ENCODE results near the gene RAB3C.
"Not testable (repeated sequence)": the region's sequence is repeated elsewhere in the genome, so short reads cannot be mapped to it uniquely, and the experiment has no call there.

Gene RAB3C

GRCh38 chr5:58595952-58596351, 13.1 kb downstream of the RAB3C start:
- no peak for DNase-seq (ENCODE audit: extremely low read depth, low read depth)
- no peak for TF ChIP-seq CTCF (IDR thresholded peaks at IDR 0.05; ENCODE audit: low read depth, low read length)

GRCh38 chr5:58598440-58598839, 15.6 kb downstream of the RAB3C start:
- TF ChIP-seq CTCF (IDR thresholded peaks at IDR 0.05; ENCODE audit: low read depth, low read length): no peak
- DNase-seq (ENCODE audit: extremely low read depth, low read depth): no peak

DNA sequence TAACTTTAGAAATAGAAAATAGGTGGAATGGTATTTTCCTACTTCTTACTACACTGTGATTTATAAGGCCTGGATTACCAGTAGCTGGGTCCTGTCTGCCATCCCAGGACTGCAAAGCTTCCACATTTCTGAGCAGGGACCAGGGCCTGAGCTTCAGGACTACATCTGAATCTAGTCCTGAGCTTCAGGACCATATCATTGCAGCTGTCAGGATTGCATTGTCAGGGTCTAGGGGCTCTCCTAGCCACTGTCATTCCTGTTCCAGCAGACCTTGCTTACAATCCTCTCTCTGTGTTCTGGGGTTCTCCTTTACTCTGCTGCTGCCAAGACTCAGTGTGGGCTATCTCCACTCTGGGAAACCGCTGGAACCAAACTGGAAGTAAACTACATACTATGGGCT, 16.3 kb downstream of the RAB3C start:
- no peak for TF ChIP-seq CTCF (IDR thresholded peaks at IDR 0.05; ENCODE audit: low read depth, low read length)

GRCh38 chr5:58600613-58601012, 17.7 kb downstream of the RAB3C start:
- not testable (repeated sequence) for DNase-seq (ENCODE audit: extremely low read depth, low read depth)

More for the DNA sequence above, 16.3 kb downstream of the RAB3C start:
- no peak for DNase-seq (ENCODE audit: extremely low read depth, low read depth)

GRCh38 chr5:58602889-58603288, 20.0 kb downstream of the RAB3C start:
- not testable (repeated sequence) for DNase-seq (ENCODE audit: extremely low read depth, low read depth)

GRCh38 chr5:58606064-58606463, 23.2 kb downstream of the RAB3C start:
- no peak for TF ChIP-seq CTCF (IDR thresholded peaks at IDR 0.05; ENCODE audit: low read depth, low read length)
- DNase-seq (ENCODE audit: extremely low read depth, low read depth): no peak

DNA sequence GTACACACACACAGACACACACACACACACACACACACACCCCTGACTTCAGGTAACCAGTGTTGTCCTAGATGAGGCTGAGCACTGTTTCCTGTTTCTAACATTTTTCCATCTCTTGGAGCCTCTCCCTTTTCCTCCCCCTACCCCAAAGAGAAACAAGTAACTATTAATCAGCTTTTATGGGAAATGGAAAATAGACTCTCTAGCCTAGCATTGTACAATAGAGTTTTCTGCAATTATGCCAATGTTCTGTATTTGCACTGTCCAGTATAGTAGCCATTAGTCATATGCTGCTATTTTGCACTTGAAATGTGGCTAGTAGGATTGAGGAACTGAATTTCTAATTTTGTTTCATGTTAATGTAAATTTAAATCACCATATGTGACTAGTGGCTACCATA, 33.1 kb downstream of the RAB3C start:
- DNase-seq (ENCODE audit: extremely low read depth, low read depth): no peak
- TF ChIP-seq CTCF (IDR thresholded peaks at IDR 0.05; ENCODE audit: low read depth, low read length): no peak

DNA sequence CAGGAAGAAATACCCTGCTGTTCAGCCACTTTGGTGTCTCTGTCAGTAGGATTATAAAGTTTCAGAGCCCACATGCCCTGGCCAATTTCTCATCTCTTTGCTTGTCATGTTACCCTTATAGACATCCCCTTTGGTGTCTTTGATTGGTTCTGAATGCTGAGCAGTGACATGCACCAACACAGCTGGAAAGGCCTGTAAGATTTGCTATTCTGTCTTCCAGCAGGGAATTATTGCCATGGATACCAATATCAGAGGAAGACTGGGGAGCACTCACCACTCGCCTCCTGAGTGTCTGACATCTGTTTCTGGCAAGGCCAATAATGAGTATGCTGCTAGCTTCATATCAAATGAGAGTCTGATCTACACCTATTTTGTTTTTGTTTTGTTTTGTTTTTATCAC, 34.4 kb downstream of the RAB3C start:
- DNase-seq (ENCODE audit: extremely low read depth, low read depth): no peak
- no peak for TF ChIP-seq CTCF (IDR thresholded peaks at IDR 0.05; ENCODE audit: low read depth, low read length)

- no peak for TF ChIP-seq CTCF (IDR thresholded peaks at IDR 0.05; ENCODE audit: low read depth, low read length)
- DNase-seq (ENCODE audit: extremely low read depth, low read depth): no peak
Observed at GRCh38 chr5:58620336-58620735, 37.5 kb downstream of the RAB3C start.

Measured in AG09319 (cell line).